ENCODE measurements around the gene PPP1R12A.
"Not testable (repeated sequence)": the region's sequence is repeated elsewhere in the genome, so short reads cannot be mapped to it uniquely, and the experiment has no call there.

PPP1R12A gene

GRCh38 chr12:79886917-79887519 is 47.9 kb downstream of the PPP1R12A start:
- DNase-seq = no peak

- no peak for DNase-seq
Observed at GRCh38 chr12:79885911-79886490, 48.9 kb downstream of the PPP1R12A start.

GRCh38 chr12:79884401-79885006 is 50.4 kb downstream of the PPP1R12A start:
- no peak for DNase-seq

DNA sequence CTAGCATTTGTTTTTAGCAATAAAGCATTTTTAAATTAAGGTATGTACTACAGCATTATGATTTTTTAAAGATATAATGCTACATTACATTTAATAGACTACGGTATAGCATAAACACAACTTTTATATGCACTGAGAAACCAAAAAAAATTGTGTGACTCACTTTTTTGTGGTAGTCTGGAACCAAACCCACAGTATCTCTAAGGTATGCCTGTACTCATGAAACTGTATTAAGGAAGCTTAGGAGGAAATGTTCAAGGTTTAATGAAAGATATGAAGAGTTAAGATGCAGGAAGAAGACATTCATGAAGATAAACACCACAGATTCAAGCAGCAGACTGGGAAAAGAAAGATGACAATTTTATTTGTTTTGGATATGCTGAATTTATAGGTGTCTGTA is 51.7 kb downstream of the PPP1R12A start:
- DNase-seq = no peak

DNA sequence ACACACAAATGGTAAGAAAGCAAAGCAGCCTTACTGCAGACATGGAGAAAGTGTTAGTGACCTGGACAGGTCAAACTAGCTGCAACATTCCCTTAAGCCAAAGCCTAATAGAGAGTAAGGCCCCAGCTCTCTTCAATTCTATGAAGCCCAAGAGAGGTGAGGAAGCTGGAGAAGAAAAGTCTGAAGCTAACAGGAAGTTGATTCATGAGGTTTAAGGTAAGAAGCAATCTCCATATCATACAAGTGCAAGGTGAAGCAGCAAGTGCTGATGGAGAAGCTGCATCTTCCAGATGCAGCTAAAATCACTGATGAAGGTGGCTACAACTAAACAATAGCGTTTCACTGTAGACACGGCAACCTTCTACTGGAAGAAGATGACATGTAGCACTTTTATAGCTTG is 53.5 kb downstream of the PPP1R12A start:
- no peak for DNase-seq

DNA sequence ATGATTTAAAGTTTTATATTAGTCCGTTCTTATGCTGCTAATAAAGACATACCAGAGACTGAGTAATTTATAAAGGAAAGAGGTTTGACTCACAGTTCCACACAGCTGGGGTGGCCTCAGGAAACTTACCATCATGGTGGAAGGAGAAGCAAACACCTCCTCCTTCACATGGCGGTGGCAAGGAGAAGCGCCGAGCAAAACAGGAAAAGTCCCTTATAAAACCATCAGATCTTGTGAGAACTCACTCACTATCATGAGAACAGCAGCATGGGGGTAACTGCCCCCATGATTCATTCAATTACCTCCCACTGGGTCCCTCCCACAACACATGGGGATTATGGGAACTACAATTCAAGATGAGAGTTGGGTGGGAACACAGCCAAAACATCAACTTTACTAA is 56.4 kb downstream of the PPP1R12A start:
- DNase-seq = not testable (repeated sequence)

- DNase-seq = no peak
Observed at GRCh38 chr12:79877246-79877645, 57.7 kb downstream of the PPP1R12A start.

GRCh38 chr12:79874665-79875064 is 60.2 kb downstream of the PPP1R12A start:
- DNase-seq = no peak

DNA sequence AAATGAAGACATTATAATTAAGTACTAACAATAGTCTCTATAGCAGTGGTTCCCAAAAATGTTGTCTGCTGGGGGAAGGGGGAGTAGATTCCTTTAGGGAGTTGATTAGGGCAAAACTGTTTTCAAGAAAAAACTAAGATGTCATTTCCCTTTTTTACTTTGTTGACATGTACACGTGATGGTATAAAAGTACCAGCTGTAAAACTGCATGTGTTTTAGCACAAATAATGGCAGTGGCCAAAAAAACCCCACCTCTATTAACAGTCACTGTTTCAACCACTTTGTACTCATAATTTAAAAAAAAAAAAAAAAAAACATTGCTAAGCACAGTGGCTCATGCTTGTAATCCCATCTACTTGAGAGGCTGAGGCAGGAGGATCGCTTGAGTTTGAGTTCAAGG is 61.7 kb downstream of the PPP1R12A start:
- no peak for DNase-seq

DNA sequence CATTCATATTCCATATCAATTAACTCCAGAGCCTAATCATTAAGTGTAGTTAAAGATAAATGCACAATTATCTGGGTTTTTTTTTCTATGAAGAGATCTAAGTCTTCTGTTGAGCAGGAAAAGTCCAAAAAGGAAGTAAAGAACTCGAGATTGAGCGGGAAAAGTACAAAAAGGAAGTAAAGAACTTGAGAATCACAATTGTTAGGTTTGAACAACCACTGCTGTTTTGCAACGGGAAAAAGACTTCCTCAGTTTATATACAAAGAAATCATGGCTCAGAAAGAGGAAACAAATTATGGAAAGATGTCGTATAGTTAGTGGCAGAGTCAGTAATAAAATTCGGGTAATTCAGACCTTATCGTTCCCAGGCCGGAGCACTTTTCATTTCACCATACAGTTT is 63.3 kb downstream of the PPP1R12A start:
- no peak for DNase-seq

- no peak for DNase-seq
Observed at GRCh38 chr12:79870916-79871315, 64.0 kb downstream of the PPP1R12A start.

DNA sequence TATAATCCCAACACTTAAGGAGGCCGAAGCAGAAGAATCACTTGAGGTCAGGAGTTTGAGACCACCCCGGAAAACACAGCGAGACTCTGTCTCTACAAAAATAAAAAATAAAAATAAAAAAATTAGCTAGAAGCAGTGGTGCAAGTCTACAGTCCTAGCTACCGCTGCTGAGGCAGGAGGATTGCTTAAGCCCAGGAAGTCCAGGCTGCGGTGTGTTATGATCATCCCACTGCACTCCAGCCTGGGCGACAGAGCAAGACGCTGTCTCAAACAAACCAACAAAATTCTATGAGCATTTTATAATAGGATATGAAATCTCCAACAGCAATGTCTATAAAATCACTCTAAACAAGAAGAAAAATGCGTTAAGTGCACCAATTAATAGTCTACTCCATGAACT is 75.3 kb downstream of the PPP1R12A start:
- no peak for DNase-seq

GRCh38 chr12:79858518-79858917 is 76.4 kb downstream of the PPP1R12A start:
- DNase-seq = no peak

DNA sequence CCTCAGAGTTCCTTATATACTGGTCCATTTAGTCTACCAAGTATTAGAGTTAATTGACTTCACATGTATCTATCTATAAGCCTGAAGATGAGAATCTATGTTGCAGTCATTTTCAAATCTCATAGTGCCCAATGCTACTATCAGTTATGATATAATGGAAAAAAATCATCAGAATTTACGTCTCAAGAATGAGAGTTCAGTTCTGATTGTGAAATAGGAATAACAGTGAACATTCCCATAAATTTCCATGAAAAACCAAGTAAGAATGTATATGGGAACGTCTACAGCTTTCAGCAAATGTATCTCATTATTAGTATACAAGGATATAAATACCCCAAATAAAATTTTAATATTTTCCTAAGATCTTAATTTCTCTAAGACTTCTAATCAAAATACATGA is 77.2 kb downstream of the PPP1R12A start:
- DNase-seq = no peak

DNA sequence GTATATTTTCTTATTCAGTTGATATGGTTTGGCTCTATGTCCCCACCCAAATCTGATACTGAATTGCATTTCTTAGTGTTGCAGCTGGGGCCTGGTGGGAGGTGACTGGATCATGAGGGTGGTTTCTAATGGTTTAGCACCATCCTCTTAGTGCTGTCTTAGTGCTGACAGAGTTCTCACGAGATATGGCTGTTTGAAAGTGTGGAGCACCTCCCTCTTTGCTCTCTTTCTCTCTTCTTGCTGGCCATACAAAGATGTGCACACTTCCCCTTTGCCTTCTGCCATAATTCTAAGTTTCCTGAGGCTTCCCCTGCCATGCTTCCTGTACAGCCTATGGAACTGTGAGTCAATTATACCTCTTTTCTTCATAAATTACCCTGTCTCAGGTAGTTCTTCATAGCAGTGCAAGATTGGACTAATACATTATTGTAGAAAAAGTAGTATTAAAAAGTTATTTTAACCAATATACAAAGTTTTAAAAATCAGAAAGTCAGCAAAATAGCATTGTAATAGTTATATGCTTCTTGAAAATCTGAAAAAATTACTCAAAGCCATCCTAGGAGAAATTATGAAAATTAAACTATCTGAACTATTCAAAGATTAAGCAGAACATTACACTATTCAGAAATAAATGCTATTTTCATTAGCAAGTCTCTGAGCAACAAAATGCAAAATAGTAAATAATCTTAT is 84.1 kb downstream of the PPP1R12A start:
- no peak for DNase-seq

- DNase-seq = no peak
Observed at GRCh38 chr12:79848339-79848738, 86.6 kb downstream of the PPP1R12A start.

DNA sequence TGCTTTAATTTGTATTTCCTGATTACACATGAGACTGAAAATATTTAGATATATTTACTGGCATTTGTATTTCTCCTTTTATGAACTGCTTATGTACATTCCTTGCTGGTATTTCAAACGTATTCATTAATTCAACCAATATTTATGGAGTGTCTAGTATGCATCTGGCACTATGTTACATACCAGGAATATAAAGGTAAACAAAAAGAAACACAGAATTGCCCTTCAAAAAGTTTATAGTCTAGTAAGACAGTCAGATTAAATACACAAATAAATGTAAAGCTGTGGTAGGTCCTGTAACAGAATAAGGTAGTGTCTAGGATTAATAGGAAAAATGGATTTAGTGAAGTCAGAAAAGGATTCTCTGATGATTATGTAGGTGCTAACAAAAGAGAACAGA is 87.5 kb downstream of the PPP1R12A start:
- no peak for DNase-seq

DNA sequence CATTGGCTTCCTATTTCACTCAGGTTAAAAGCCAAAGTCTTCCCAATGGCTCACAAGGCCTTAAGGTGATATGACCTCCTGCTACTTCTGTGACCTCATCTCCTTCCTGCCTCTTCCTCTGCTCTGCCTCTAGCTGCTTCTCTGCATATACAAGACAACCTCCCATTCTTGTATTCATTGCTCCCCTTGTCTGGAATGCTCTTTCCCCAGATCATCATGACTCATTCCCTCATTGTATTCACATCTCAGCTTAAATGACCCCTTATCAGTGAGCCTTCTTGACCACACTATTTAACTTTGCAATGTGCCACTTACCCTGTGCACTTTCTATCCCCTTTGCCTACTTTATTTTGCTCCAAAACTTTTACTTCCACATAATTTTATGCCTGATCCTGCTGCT is 90.2 kb downstream of the PPP1R12A start:
- no peak for DNase-seq

- no peak for DNase-seq
Observed at GRCh38 chr12:79843978-79844377, 90.9 kb downstream of the PPP1R12A start.

GRCh38 chr12:79842630-79843029 is 92.3 kb downstream of the PPP1R12A start:
- DNase-seq = no peak

- no peak for DNase-seq
Observed at GRCh38 chr12:79841878-79842265, 93.0 kb downstream of the PPP1R12A start.

- DNase-seq = no peak
Observed at GRCh38 chr12:79841248-79841877, 93.5 kb downstream of the PPP1R12A start.

- DNase-seq = no peak
Observed at GRCh38 chr12:79838359-79838758, 96.5 kb downstream of the PPP1R12A start.

GRCh38 chr12:79837575-79837974 is 97.3 kb downstream of the PPP1R12A start:
- no peak for DNase-seq

Measured in stimulated activated CD4-positive, alpha-beta T cell treated with anti-CD3 and anti-CD28 coated beads, Interleukin-4, amount 100 ng/mL, for 1 hour (primary cell).